K562 (cell line): ENCODE results near the gene AGPAT4. TPM values are rescaled to one million over a fixed set of nuclear protein-coding genes. Genes with fewer than 3 reads are reported as not detected.

Experiments
- ATAC-seq: fragments of 200-7000 bp; cut with Tn5 transposase; 3 replicates; pipeline ENCODE4 v1.9.1; 2020; ENCODE audit warnings: moderate library complexity
- BruUV-seq: library from RNA; stranded (reverse); fragments of 400-500 nt; replicated peaks from 2 replicates; lab custom pipeline; 2021; lab: Mats Ljungman, UMichigan
- CTCF ChIA-PET: fragments of 300-600 bp; formaldehyde crosslinking; extraction: SDS; loops from one replicate; lab custom pipeline; 2021; ENCODE audit warnings: low intra/inter-chr PET ratio; lab: Yijun Ruan, JAX
- POLR2A ChIA-PET: fragments of 300-600, 350-650 bp; sonication (Branson Sonifier 250); formaldehyde crosslinking; extraction: SDS; loops from one replicate; lab custom pipeline; 2021; ENCODE audit warnings: antibody characterized with exemption, inconsistent platforms; lab: Yijun Ruan, JAX
- DNase-seq, 4 experiments: peaks; one replicate each; pipeline versions ENCODE4 v3.0.0 to v3.0.0-alpha.2; 2011 to 2018; ENCODE audit warnings: low spot score in 3 of 4, mixed read lengths in 3 of 4; ENCODE audit errors: extremely low read depth in 1 of 4
- FAIRE-seq: peaks from 2 replicates; lab custom pipeline; 2011; peaks lifted over from hg19 to GRCh38; lab: Jason Lieb, UNC
- H2AFZ ChIP-seq: 2 replicates; pipeline ENCODE4 v1.6.0; 2011; ENCODE audit warnings: low read depth, low read length, control low read depth, inconsistent platforms
- H3K27ac ChIP-seq: fragments of 200-600 bp; 3 replicates; pipeline ENCODE4 v1.8.0; 2011; ENCODE audit warnings: low read depth, mild to moderate bottlenecking, control low read depth, inconsistent platforms, low read length, moderate library complexity, mixed read lengths; ENCODE audit errors: extremely low read depth
- H3K27me3 ChIP-seq, 2 experiments: fragments of 300-600 bp in 1 of 2; 2 replicates in 1 of 2; 3 replicates in 1 of 2; pipeline versions ENCODE4 v1.6.0 to v1.8.0; 2011; ENCODE audit warnings: inconsistent platforms in 2 of 2, low read length in 2 of 2, mild to moderate bottlenecking in 1 of 2, mixed read lengths in 1 of 2, moderate library complexity in 1 of 2; ENCODE audit not compliant: control insufficient read depth in 2 of 2, insufficient read depth in 2 of 2
- H3K36me3 ChIP-seq: fragments of 300-600 bp; 3 replicates; pipeline ENCODE4 v1.8.0; 2011; ENCODE audit warnings: mild to moderate bottlenecking, low read length, inconsistent platforms; ENCODE audit not compliant: control insufficient read depth, insufficient read depth
- H3K4me1 ChIP-seq, 2 experiments: fragments of 200-600 bp in 1 of 2; replicated peaks in 1 of 2; 2 replicates in 1 of 2; 3 replicates in 1 of 2; pipeline versions ENCODE4 v1.5.1 to v1.8.0; 2011; ENCODE audit warnings: inconsistent platforms in 2 of 2, low read length in 2 of 2, mild to moderate bottlenecking in 1 of 2, mixed read lengths in 1 of 2, moderate library complexity in 1 of 2; ENCODE audit not compliant: control insufficient read depth in 2 of 2, insufficient read depth in 2 of 2
- H3K4me2 ChIP-seq: 2 replicates; pipeline ENCODE4 v1.6.1; 2011; ENCODE audit warnings: low read length, control low read depth, inconsistent platforms, mixed read lengths; ENCODE audit not compliant: insufficient read depth
- H3K4me3 ChIP-seq: fragments of 200-600 bp; sonication (generic), shearing (Covaris generic); 2 replicates; pipeline ENCODE4 v1.5.1; 2016; ENCODE audit warnings: control low read depth, inconsistent platforms
- H3K79me2 ChIP-seq: fragments of 200-600 bp; 3 replicates; pipeline ENCODE4 v1.8.0; 2011; ENCODE audit warnings: low read length, inconsistent platforms; ENCODE audit not compliant: control insufficient read depth, insufficient read depth
- H3K9ac ChIP-seq, 2 experiments: 2 replicates each; pipeline versions ENCODE4 v1.6.0 to v1.6.1; 2011; ENCODE audit warnings: low read depth in 2 of 2, low read length in 2 of 2, control low read depth in 1 of 2, inconsistent platforms in 1 of 2, mild to moderate bottlenecking in 1 of 2, mixed read lengths in 1 of 2; ENCODE audit not compliant: insufficient read depth in 1 of 2
- H3K9me1 ChIP-seq: one replicate; pipeline ENCODE4 v1.6.0; 2011; ENCODE audit warnings: inconsistent platforms, mild to moderate bottlenecking, low read length, moderate library complexity; ENCODE audit not compliant: control insufficient read depth, insufficient read depth
- H3K9me3 ChIP-seq: replicated peaks from 2 replicates; pipeline ENCODE4 v1.5.1; 2011; ENCODE audit warnings: low read depth, low read length, inconsistent platforms; ENCODE audit not compliant: control insufficient read depth, insufficient read depth
- H4K20me1 ChIP-seq: replicated peaks from 2 replicates; pipeline ENCODE4 v1.6.1; 2011; ENCODE audit warnings: low read length, inconsistent platforms, mixed read lengths; ENCODE audit not compliant: control insufficient read depth, insufficient read depth
- CBX3 ChIP-seq, 2 experiments: IDR thresholded peaks; 1 replicate in 1 of 2; 2 replicates in 1 of 2; pipeline ENCODE4 v1.6.1; 2012; ENCODE audit warnings: inconsistent platforms in 2 of 2, low read length in 2 of 2, borderline replicate concordance in 1 of 2, control low read depth in 1 of 2
- CEBPG ChIP-seq, 3 experiments: fragments of 200-800 bp in 1 of 3; sonication (Bioruptor generic) in 1 of 3; sonication (generic) in 1 of 3; formaldehyde crosslinking in 1 of 3; IDR thresholded peaks in 2 of 3; conservative IDR thresholded peaks in 1 of 3; 2 replicates each; pipeline versions ENCODE4 v1.6.1 to v1.8.0; 2016 to 2022; ENCODE audit warnings: missing compliant biosample characterization in 2 of 3, missing genetic modification characterization in 2 of 3, mild to moderate bottlenecking in 1 of 3, missing genetic modification reagents in 1 of 3
- CHAMP1 ChIP-seq: fragments of 450-650 bp; IDR thresholded peaks from 2 replicates; pipeline ENCODE4 v1.6.1; 2016; ENCODE audit warnings: mild to moderate bottlenecking
- FOSL1 ChIP-seq: fragments of 200-800 bp; sonication (Bioruptor generic); conservative IDR thresholded peaks from 2 replicates; pipeline ENCODE4 v1.6.1; 2016; ENCODE audit warnings: missing genetic modification characterization, missing compliant biosample characterization
- GMEB1 ChIP-seq: fragments of 250-450 bp; sonication (Bioruptor Pico); IDR thresholded peaks from 2 replicates; pipeline ENCODE4 v1.4.0; 2020; ENCODE audit warnings: mild to moderate bottlenecking
- HDAC1 ChIP-seq, 2 experiments: fragments of 450-650 bp; IDR thresholded peaks; 2 replicates each; pipeline ENCODE4 v1.6.1; 2016 to 2017; ENCODE audit warnings: inconsistent platforms in 1 of 2, mild to moderate bottlenecking in 1 of 2, moderate library complexity in 1 of 2
- HMG20A ChIP-seq: fragments of 450-650 bp; formaldehyde crosslinking; conservative IDR thresholded peaks from 2 replicates; pipeline ENCODE4 v1.4.0; 2020; ENCODE audit warnings: mild to moderate bottlenecking, mixed read lengths
- NCOR1 ChIP-seq: fragments of 450-650 bp; IDR thresholded peaks from 2 replicates; pipeline ENCODE4 v1.6.1; 2016; ENCODE audit warnings: mild to moderate bottlenecking, moderate library complexity
- RCOR1 ChIP-seq, 2 experiments: IDR thresholded peaks; 2 replicates each; pipeline ENCODE4 v1.6.1; 2012; ENCODE audit warnings: low read depth in 2 of 2, low read length in 2 of 2, borderline replicate concordance in 1 of 2, improper control_type of control experiment in 1 of 2
- ZBED1 ChIP-seq: IDR thresholded peaks from 2 replicates; pipeline ENCODE4 v1.6.1; 2014
- ZNF143 ChIP-seq: sonication (generic); formaldehyde crosslinking; IDR thresholded peaks from 2 replicates; pipeline ENCODE4 v1.9.0; 2022; ENCODE audit warnings: mild to moderate bottlenecking, missing genetic modification reagents
- WGBS: fragments of 100-300 bp; shearing (Covaris generic); methylation state at CpG from one replicate; pipeline ENCODE4 v1.1.6; 2016; ENCODE audit warnings: low coverage, mixed read lengths; ENCODE audit not compliant: insufficient coverage; ENCODE audit errors: missing lambda C conversion rate; 5-methylcytosine and 5-hydroxymethylcytosine counted together
- in situ Hi-C: fragments of 300-500 bp; cut with MboI; formaldehyde crosslinking; loops from 4 replicates; pipeline ENCODE4 v1.15.0; 2018; ENCODE audit warnings: inconsistent platforms, mixed read lengths
- intact Hi-C: fragments of 100-400 bp; cut with micrococcal nuclease; formaldehyde crosslinking; loops from 2 replicates; pipeline ENCODE4 v1.14.2; 2022
- polyA plus RNA-seq, 8 experiments: library from polyadenylated mRNA; depleted of rRNA in 4 of 8; stranded (reverse) in 5 of 8; unstranded in 3 of 8; fragments of >200 nt; fragmentation: Nextera tagmentation in 2 of 8; fragmentation: Illumina TruSeq in 1 of 8; extraction: Ambion mirVana in 2 of 8; extraction: Trizol in 1 of 8; gene quantifications; 2 replicates each; pipeline versions ENCODE4 v1.2.1 to v1.2.3, GENCODE V29; 2011 to 2014; ENCODE audit warnings: inconsistent platforms in 1 of 8, missing spikeins in 1 of 8
- total RNA-seq, 7 experiments: library from RNA; depleted of rRNA in 6 of 7; stranded (reverse); fragments of >200 nt in 6 of 7; fragmentation: Illumina TruSeq in 2 of 7; extraction: Trizol in 2 of 7; gene quantifications; 2 replicates each; pipeline versions ENCODE4 v1.2.1 to v1.2.3, GENCODE V29; 2011 to 2021; ENCODE audit warnings: low replicate concordance in 1 of 7
- TF ChIP-seq, protein P1 (sequence below), 3 experiments: IDR thresholded peaks in 2 of 3; conservative IDR thresholded peaks in 1 of 3; 2 replicates each; pipeline ENCODE4 v1.5.1; 2011 to 2012; ENCODE audit warnings: low read length in 3 of 3, mild to moderate bottlenecking in 3 of 3, control low read depth in 2 of 3, improper control_type of control experiment in 1 of 3, inconsistent platforms in 1 of 3, low read depth in 1 of 3, mixed read lengths in 1 of 3, moderate library complexity in 1 of 3; ENCODE audit not compliant: insufficient read depth in 2 of 3

The AGPAT4 gene
- total and polyA plus RNA-seq, 9 of the 15 experiments (the other 6 are each of a cell fraction or from before 2014, with no cell fraction given), result 2.2 to 15.0 (median 5.7) TPM

- Histone ChIP-seq H3K36me3 (no peaks in the 10 kb centered on the region; the same call in 2 of the 3 replicates), H4K20me1 (no peaks in the 10 kb centered on the region), H3K79me2 (peaks cover 21% of the 10 kb centered on the region), H3K4me1 (peaks cover 21 to 36% of the 10 kb centered on the region in 2 experiments), H3K27ac (peak overlapping the region; percentile 67), H3K4me2 (peak overlapping the region; percentile 43), H2AFZ (peak overlapping the region; percentile 81), H3K9me3 (no peaks in the 10 kb centered on the region), H3K9me1 (no peaks in the 10 kb centered on the region), H3K9ac (peak overlapping the region in 1 of 2 experiments; percentile 42; a peak in 2 of 4 replicates), H3K4me3 (no peak overlapping the region), H3K27me3 (no peaks in the 10 kb centered on the region)
- in situ Hi-C loops (no loop called here), intact Hi-C loops (loop anchor here (2.0 to 5.0 kb wide), 2 partner anchors 14 to 116 kb away; no protein-coding TSS in a partner anchor)
- WGBS, result 19% methylated on average over 7 of the region's 7 CpGs
- peak in 3 of 4 experiments; percentile 37 to 78 (median 65) for DNase-seq
- FAIRE-seq, result peak; percentile 75
- POLR2A ChIA-PET, result interaction anchor here (0.6 to 3.0 kb wide), 6 partner anchors 11 to 50 kb away, joined by 3 to 14 read pairs (median 3); no protein-coding TSS in a partner anchor
- no TSS peak for BruUV-seq
- CTCF ChIA-PET, result no interaction called here
- peak; percentile 68 for ATAC-seq
- TF ChIP-seq NCOR1, result peak; percentile 29; the same call in 1 of the 2 replicates
- TF ChIP-seq GMEB1 (CRISPR knock-in tag), result no peak
- TF ChIP-seq CEBPG (CRISPR knock-in tag; IDR thresholded peaks at IDR 0.05), result 0 out of 2 replicates have a peak, but pooled peaks have one; percentile 19
- TF ChIP-seq CEBPG (tag; conservative IDR thresholded peaks at IDR 0.05 in 1 of 2, IDR thresholded peaks at IDR 0.05 in 1 of 2), result no peak
- TF ChIP-seq HDAC1 (IDR thresholded peaks at IDR 0.05), result 0 out of 4 replicates have a peak, but pooled peaks of 1 of the 2 experiments have one; percentile 38
- TF ChIP-seq CHAMP1, result 0 out of 2 replicates have a peak, but pooled peaks have one; percentile 51
- TF ChIP-seq CBX3 (IDR thresholded peaks at IDR 0.05; ENCODE audit: borderline replicate concordance in 1 of 2, low read length in 2 of 2), result peak in 1 of 2 experiments; percentile 17; a peak in 1 of 3 replicates
- TF ChIP-seq ZBED1, result no peak
- peak; percentile 39; the same call in 1 of the 2 replicates for TF ChIP-seq FOSL1 (tag)
- TF ChIP-seq, protein P1, sequence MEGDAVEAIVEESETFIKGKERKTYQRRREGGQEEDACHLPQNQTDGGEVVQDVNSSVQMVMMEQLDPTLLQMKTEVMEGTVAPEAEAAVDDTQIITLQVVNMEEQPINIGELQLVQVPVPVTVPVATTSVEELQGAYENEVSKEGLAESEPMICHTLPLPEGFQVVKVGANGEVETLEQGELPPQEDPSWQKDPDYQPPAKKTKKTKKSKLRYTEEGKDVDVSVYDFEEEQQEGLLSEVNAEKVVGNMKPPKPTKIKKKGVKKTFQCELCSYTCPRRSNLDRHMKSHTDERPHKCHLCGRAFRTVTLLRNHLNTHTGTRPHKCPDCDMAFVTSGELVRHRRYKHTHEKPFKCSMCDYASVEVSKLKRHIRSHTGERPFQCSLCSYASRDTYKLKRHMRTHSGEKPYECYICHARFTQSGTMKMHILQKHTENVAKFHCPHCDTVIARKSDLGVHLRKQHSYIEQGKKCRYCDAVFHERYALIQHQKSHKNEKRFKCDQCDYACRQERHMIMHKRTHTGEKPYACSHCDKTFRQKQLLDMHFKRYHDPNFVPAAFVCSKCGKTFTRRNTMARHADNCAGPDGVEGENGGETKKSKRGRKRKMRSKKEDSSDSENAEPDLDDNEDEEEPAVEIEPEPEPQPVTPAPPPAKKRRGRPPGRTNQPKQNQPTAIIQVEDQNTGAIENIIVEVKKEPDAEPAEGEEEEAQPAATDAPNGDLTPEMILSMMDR (IDR thresholded peaks at IDR 0.05 in 2 of 3, conservative IDR thresholded peaks at IDR 0.05 in 1 of 3; ENCODE audit: insufficient read depth in 2 of 3, low read depth in 1 of 3, low read length in 3 of 3), result peak in 2 of 3 experiments; percentile 19 to 47; a peak in 2 of 6 replicates
- peak; percentile 38; the same call in 1 of the 2 replicates for TF ChIP-seq ZNF143 (CRISPR knock-in tag)
- TF ChIP-seq RCOR1 (IDR thresholded peaks at IDR 0.05; ENCODE audit: borderline replicate concordance in 1 of 2, low read depth in 2 of 2, low read length in 2 of 2), result peak in 1 of 2 experiments; percentile 33; a peak in 1 of 4 replicates
- no peak for TF ChIP-seq HMG20A (CRISPR knock-in tag)
These were observed 5.2 kb downstream of the AGPAT4 start for GRCh38 chr6:161268531-161269210.
